Cerebellar nuclear complex (tissue), 1 donor: ENCODE data around the gene CEP120.
"Not testable (repeated sequence)": the region's sequence is repeated elsewhere in the genome, so short reads cannot be mapped to it uniquely, and the experiment has no call there.

Experiments
- DNase-seq, 2 experiments: peaks; one replicate each; lab custom pipeline; 2025; lab: John Stamatoyannopoulos, UW

The CEP120 gene

DNA sequence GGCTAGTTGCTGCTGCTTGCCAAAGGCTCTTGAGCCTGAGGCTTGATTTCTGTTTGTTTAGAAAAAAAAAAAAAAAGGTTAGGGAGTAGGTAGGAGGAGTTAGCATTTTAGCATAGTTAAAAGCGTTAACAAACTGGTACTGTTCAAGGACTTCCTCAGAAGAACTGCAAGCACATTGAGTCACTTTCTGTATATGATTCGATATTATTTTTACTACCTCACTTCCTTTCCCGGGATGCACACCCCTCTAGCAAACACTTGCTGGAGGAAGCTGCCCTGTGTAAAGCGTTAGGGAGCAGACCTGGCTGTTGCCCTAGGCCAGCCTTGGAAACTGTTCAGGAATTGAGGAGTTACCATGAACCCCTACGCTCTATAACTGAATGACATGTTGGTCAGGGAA lies 15.7 kb upstream of the CEP120 start:
- DNase-seq: no peak

DNA sequence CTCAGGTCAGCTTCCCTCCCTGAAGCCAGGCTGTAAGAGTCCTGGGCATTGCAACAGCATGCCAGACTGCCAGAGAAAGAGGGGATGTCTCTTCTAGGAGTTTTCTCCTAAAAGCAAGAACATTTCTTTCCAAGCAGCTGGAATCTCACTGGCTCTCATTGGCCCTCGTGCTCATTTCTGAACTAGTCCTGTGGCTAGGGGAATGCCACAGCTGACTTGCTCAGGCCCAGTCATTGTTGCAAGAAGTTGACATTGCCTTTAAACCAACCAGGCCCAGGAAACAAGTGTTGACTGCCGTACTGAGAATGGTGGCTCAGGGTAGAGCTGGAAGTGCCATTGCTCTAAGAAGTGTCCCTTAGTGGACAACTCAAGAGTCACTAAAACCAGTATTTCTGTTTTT lies 15.0 kb upstream of the CEP120 start:
- DNase-seq: no peak

DNA sequence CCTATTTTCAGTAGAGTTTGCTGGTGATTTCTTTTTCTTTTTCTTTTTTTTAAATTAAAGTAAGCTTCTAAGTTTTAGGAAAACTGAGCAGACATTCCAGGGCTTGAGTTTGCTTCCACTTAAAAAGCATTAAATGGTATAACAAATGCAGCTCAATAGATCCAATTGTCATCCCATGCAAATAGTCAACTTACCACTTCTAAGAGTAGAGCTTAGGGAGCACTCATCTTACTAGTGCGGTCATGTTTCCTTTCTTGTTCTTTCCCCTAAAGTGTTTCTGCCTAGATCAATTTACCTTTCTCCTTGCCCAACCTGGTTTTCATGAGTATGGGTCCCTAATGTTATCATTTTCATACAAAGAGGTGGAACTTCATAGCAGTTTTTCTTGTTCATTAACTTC lies 13.0 kb upstream of the CEP120 start:
- no peak for DNase-seq

DNA sequence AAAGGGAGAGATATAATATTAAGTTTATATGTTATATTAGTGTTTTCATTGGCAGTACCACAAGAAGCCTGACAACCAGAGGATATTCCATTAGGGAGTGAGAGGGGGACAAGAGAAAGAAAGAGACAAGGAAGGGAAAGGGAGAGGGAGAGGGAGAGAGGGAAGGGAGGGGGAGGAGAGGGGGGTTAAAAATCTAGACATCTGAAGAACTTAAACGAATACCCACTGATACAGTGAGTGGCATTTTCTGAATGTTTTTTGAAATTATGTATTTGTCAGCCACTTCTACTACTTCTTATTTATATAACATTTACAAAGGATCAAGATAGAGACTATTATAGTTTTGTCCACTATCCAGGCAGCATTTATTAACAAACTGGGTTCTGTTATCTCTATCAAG lies 11.6 kb upstream of the CEP120 start:
- DNase-seq: no peak

DNA sequence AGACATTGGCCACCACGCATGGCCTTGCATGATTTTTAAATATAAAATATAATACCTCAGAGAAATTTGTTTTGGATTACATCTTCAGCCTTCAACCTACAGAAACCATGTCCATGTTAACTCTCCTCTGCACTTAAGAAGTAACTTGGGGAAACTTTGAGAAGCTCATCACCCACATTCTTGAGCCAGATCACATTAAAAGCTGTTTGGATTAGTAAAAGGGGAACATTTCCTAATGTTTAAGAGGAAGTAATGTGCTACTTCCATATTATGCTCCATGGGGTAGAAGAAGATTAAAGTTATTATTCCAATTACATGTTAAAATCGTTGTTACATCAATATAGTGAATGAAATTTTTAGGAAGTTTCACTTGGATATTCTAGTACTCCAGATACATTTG lies 10.4 kb upstream of the CEP120 start:
- DNase-seq: no peak

DNA sequence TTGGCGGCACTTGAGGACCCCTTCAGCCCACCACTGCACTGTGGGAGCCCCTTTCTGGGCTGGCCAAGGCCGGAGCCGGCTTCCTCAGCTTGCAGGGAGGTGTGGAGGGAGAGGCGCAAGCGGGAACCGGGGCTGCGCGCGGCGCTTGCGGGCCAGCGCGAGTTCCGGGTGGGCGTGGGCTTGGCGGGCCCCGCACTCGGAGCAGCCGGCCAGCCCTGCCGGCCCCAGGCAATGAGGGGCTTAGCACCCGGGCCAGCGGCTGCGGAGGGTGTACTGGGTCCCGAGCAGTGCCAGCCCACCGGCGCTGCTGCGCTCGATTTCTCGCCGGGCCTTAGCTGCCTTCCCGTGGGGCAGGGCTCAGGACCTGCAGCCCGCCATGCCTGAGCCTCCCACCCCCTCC lies 7.2 kb upstream of the CEP120 start:
- DNase-seq: not testable (repeated sequence)

DNA sequence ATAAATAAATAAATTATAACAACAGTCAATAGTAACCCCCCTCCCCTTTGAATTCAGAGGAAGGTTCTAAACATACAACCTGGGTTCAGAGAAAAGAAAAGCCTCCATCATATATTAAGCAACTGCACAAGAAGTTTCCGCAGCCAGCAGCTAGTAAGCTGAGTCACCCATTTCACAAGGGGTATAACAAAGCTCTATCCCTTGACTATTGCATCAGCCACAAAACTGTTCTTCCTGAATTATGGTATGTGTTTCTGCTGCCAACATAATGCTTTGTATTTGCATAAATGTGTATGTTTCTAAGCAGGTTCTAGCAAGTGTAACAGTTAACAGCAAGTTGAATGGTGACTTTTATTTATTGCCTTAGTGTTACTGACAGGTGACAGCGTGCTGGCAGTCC lies 6.8 kb upstream of the CEP120 start:
- no peak for DNase-seq

DNA sequence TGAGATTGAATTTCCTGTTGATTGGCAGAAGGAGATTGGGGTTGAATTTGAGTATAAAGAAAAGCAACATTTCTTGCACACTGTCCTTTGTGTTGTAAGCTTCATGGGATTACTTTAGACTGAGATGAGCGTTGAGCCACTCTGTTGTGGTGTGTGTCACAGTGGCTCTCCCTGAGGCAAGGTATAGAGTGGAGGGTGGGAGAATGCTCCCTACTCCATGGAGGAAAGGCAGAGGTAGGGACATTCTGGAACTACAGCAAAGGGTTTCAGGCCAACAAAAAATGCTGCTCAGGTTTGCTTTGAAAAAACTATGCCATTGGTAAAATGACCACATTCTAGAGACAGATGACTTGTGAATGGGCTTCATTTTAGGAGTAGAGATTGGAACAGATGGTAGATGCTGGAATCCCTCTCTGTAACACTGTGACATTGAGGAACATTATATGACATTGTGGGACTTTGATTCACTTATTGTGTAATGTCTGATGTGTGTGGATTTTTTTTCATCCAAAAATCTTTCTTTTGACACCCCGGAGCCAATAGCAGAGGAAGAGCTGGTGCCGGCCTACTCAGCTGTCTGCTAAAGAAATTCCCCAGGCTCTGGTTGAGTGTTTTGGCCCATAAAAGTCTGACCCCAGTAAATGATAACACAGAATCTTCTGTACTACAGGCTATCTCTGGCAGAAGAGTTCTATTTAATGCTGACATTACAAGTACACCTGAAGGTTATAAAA lies 6.2 kb upstream of the CEP120 start:
- no peak for DNase-seq

DNA sequence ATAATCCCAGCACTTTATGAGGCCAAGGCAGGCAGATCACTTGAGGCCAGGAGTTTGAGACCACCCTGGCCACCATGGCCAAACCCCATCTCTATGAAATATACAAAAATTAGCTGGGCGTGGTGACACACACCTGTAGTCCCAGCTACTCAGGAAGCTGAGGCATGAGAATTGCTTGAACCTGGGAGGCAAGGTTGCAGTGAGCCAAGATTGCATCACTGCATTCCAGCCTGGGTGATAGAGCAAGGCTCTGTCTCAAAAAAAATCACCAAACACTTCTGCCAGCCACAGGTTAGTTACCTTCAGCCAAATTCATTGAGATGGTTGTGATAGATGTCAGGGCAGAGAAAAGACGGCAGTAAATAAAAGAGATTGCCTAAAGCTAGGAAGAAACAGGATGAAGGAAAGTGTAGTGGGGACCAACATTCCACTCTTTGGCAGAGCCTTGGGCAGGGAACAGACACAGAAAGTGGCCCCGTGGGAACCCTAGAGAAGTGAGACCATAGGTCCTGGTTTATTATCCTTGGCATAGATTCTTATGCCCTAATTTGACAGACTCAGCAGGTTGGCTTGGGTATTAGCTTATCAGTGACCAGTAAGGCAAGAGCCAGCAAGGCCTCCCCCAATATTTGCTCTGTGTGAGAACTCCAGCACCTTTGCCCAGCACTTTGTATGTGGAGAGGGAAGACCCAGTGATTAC lies 5.5 kb upstream of the CEP120 start:
- DNase-seq: no peak

DNA sequence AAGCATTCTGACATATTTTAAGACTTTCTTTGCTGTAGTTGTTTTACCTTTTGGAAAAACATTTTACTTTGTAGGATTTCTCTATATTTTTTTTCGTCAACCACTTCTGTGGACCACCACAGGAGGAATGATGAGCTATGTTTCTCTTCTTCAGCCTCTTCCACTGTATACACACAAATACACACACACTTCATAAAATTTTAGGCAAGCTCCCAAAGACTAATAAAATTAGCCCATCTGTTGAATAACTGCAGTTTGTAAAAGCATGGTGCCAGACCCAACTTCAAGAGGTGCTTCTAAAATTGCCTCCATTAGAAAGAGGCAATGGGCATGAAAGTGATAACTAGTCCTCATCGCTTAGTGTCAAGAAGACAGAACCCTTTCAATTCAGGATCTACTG lies 4.1 kb upstream of the CEP120 start:
- DNase-seq: no peak

DNA sequence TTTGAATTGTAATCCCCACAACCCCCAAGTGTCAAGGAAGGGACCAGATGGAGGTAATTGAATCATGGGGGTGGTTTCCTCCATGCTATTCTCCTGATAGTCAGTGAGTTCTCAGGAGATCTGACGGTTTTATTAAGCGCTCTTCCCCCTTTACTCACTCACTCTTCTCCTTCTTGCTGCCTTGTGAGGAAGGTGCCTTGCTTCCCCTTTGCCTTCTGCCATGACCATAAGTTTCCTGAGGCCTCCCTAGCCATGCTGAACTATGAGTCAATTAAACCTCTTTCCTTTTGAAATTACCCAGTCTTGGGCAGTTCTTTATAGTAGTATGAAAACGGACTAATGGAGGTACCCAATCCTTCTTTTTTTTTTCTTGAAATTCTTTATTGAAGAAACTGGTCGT lies 2.2 kb upstream of the CEP120 start:
- DNase-seq: no peak

DNA sequence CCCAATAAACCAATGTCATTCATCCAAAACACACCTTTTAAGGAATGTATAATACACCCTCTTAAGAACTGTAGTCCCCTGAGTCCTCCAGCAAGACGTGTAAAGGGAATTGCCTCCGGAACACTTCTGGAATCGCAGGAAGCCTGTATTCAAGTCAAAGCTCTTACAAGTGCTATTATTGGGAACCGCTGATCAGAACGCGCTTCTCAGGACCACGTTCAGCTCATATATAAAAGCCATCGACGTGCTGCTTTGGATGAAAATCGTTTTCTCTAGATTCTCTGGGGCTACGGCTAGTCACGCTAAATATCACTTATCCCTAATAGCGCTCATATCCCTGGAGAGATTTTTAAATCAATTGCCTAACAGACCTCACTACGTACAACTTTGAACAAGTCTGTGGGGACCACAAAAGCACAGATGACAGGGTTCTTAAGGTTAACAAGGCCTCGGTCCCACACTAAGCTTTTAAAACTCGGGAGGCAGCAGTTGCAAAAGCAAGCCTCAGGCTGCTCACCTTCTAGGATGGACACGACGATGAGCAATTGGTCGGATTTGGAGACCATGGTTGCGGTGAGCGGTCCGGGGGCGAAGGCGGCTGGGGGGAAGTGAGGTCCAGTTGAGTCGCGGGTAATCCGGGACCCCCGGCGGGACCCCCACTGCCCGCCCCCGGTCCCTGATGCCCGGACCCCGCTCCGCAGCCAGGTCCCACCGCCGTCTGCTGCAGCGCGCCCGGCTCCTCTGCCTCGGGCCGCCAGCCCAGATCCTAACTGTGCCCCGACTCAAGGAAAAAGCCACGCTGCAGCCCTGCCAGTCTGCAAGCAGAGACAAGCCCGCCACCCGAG lies 548 bp downstream of the CEP120 start:
- peak in 1 of 2 experiments; percentile 0 for DNase-seq

DNA sequence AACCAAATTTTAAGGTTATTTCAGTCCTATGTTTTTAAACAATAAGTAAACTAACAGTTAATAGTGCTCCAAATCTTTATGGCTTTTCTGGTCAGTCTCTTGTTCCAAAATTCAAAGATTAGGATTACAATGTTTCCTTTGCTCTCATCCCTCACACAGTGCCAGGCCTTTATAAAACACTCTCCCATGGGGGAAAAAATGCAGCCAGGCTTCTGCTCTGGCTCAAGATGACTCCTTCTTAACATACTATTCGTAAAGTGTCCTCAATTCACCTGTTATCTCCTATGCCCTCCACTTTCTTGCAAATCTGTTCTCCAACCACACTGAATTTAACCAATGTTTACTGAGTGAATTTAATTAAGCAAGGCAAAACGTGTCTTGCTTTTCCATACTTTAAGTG lies 1.4 kb downstream of the CEP120 start:
- no peak for DNase-seq

DNA sequence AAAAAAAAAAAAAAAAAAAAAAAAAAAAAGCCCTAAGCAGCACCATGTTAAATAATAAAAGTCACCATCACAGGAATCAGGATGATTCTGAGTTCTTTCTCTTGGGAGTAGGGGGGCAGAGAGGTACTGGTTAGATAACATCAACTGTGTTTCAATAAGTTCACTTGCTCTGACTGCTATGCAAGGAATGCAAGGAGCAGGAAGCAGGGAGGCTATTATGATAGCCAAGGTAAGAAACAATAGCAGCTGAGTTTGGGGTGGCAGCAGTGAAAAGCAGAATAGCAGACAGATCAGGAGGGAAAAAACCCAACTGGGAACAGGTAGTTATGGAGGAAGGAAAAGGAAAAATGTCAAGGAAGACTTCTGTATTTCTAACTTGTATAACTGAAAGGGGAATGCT lies 8.2 kb downstream of the CEP120 start:
- DNase-seq: no peak

DNA sequence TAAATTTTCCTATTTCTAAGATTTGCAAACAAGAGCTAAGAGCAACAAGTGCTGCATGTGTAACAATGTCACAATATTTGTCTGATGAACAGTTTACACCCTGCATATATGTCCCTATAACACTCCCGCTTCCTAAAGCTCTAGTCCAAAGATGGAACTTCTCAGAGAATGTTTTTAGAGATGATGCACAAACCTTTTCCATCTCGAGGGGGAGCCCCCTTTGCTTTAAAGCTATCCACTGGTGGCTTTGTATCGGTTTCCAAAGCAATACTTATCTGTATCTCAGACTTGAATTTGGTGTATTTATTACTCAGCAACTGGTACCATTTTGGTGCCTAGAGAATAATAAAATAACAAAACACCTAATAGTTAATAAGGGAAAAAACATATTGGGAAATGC lies 11.0 kb downstream of the CEP120 start:
- DNase-seq: no peak

DNA sequence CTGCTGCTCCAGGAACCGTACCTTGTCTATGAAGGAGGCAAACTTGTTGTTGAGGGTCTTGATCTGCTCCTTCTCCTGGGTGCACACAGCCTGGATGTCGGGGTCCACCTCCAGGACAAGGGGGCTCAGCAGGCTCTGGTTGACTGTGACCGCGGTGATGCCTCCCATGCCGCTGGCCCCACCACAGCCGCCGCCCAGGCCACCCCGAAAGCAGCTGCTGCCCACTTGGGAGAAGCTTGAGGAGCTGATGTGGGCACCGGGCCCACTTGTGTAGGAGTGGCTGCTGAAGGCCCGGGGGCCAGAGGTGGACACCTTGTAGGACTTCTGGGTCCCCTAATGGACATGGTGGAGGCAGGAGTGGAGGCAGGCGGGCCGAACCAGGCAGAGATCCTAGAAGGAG lies 21.2 kb downstream of the CEP120 start:
- DNase-seq: not testable (repeated sequence)

DNA sequence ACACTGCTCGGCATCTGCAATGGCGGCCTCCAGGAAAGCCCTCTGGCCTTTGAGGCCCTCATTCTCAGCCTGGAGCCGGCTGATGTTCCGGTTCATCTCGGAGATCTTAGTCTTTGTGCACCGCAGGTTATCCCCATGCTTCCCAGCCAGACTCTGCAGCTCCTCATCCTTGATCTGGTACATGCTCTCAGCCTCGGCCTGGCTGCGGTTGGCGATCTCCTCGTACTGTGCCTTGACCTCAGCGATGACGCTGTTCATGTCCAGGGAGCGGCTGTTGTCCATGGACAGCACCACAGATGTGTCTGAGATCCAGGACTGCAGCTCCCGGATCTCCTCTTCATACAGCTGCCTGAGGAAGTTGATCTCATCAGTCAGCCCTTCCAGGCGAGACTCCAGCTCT lies 21.9 kb downstream of the CEP120 start:
- no peak for DNase-seq

DNA sequence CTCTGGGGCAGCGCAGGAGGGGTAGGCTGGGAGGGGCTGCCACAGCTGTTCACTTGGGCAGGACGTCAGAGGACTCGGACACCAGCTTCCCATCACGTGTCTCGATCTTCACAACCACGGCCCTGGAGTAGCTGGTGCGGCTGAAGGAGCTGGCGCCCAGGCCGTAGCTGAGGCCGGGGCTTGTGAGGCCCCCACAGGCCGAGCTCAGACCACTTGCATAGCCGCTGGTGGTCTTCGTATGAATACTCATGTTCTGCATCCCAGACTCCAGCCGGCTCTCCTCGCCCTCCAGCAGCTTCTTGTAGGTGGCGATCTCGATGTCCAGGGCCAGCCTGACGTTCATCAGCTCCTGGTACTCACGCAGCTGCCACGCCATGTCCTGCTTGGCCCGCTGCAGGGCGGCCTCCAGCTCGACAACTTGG lies 22.3 kb downstream of the CEP120 start:
- DNase-seq: not testable (repeated sequence)

DNA sequence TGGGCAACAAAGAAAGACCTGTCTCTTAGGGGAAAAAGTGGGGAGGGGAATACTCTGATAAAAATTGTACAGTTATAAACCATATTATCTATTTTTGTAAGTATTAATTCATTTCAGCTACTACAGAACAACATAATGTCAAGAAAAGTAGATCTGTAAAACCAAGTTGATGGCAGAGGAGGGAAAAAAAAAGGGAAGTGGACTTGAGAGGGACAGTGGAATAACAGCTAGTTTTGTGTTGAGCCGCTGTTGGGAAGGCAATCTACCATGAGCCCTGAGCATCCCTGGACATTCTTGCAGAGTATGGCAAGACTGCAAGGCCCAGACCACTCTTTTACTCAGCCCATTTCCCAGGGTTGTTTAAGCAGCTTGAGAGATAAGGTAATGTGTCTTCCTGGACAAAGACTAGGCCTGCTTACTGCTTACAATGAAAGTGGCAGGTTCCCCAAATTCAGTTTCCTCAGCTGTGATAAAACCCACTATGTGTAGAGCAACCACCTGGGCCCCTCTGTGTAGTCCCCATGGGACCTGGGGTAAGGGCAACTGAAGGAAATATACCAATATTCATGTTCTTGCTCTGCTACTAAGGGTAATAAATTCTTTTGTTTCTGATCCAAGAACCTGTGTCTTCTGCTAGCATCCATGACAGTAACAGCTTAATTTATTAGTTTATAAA lies 25.0 kb downstream of the CEP120 start:
- DNase-seq: no peak

DNA sequence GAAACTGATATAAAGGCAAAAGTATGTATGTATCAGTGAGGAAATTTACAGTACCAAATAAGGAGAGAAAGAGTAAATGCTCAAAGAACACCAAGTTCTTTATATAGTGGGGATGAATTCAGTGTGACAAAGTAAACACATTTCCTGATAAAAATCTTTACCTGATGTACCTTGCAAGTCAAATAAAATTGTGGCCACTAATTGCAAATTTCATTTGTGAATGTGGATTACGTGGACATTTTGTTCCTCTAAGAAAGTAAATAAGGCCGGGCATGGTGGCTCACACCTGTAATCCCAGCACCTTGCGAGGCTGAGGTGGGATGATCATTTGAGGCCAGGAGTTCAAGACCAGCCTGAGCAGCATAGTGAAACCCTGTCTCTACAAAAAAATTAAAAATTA lies 25.7 kb downstream of the CEP120 start:
- DNase-seq: no peak

DNA sequence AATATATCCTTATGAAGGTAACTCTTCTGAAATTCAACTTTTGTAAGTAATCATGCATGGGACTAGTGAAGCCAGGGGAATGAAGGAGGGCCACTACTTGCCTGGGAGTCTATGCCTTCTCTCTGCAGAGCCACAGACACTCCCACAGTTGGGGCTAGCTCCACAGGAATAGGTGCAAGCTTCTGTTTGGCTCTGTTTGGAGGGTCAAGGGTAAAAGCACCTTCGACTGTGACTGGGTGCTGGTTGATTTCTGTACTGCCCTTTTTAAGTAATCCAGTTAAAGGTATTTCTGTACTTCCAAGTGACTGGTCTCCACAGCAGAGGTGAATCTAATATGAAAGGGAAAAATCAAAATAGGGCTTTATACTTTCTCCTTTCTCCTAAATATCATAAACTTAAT lies 32.2 kb downstream of the CEP120 start:
- DNase-seq: no peak

DNA sequence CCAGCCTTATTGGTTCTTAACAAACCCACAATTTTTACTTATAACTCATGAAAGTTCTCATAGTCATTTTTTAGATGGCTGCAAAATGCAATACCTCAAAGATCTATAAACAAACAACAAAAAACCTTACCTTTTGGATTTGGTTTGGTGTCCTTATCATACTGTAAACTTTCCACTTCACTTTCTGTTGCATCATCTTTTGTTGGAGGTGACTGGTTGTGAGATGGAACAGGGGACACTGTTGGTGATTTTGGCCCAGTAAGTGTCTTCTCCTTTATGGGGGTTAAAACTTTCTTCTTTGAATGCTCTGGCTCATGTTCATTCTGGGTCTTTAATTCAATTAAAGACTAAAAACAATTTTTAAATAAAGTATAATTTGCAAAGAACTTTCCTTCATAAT lies 33.4 kb downstream of the CEP120 start:
- DNase-seq: no peak
